Activated CD4-positive, alpha-beta T cell treated with anti-CD3 and anti-CD28 coated beads, Interleukin-2, amount 50 U/mL, for 48 hours (primary cell): Measurements from ENCODE around the gene FAM78B.

Experiments
- DNase-seq, 2 experiments: peaks; one replicate each; pipeline ENCODE4 v3.0.0-alpha.2; 2020

Gene FAM78B

DNA sequence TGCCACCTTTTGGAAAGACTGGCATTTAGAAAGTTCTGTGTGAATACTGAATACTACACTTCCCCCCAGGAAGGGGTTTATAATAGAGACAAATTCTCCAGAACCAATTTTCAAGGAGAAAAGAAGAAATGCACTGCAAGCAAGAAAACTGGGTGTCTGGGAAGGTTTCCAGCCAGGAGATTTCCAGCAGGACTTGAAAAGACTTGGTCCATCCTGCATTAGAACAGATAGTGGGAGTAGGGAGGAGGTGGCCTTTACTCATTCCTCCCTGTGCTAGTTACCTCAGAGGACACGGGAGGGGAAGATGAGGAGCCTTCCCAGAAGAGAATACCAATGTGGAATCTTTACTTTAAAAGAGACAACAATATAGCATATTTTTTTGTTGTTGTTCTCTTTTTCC, 52.4 kb downstream of the FAM78B start:
- no peak for DNase-seq

DNA sequence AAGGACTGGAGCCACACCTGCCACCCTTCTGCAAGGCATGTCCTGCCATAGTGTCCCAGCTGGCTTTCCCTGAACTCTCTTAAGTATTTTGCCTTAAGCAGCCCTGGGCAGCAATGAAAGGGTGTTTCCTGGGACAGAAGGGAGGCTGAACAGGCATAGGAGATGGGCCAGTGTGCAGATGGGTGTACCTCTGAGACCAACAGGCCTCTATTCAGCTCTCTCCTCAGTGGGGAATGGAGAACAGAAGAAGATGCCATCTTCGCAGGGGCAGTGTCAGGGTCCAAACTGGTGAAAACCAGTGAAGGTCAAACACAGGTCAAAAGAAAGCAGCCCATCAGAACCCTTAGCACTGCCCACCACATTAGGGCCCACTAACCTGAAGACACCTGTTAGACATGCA, 53.2 kb downstream of the FAM78B start:
- DNase-seq: no peak

GRCh38 chr1:166113031-166113430, 53.8 kb downstream of the FAM78B start:
- DNase-seq: no peak

GRCh38 chr1:166112425-166112824, 54.4 kb downstream of the FAM78B start:
- DNase-seq: no peak

DNA sequence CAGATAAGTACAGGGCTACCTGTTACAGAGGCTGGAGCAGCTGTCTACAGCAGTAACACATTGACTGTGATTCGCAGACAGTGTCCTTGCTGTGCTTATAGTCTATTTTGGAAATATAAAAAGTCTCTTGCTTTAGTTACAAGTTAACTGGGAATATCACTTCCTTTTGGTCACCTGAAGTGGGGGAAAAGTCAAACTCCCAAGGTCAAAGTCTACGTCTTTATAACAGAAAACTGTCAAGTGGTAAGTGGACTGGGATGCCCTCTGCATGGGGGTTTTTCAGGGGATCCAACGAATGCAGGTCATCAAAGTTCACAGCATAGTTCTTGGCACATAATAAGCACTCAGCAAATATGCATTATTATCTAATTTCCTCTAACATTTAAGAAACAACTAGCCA, 55.4 kb downstream of the FAM78B start:
- no peak for DNase-seq

- no peak for DNase-seq
These were observed 76.6 kb downstream of the FAM78B start for GRCh38 chr1:166090244-166090643.

DNA sequence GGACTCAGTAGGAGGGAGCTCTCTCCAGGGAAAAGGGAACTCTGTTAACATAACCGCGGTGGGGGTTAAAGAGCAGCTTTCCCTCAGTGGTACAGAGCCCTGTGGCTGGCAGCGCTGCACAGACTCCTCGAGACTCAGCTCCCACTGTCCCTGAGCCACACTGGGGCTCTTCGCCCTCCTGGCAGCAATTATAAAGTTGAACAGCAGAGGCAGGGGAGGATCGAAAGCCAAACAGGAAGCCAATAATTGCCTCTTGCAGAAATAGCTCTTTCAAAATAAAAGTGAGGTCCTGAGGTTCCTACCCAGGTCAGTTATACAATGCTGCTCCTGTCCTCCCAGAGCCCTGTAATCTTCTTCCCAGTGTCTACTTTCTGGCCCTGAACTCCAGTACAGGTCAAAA, 77.0 kb downstream of the FAM78B start:
- no peak for DNase-seq

GRCh38 chr1:166088572-166088955, 78.2 kb downstream of the FAM78B start:
- DNase-seq: no peak

DNA sequence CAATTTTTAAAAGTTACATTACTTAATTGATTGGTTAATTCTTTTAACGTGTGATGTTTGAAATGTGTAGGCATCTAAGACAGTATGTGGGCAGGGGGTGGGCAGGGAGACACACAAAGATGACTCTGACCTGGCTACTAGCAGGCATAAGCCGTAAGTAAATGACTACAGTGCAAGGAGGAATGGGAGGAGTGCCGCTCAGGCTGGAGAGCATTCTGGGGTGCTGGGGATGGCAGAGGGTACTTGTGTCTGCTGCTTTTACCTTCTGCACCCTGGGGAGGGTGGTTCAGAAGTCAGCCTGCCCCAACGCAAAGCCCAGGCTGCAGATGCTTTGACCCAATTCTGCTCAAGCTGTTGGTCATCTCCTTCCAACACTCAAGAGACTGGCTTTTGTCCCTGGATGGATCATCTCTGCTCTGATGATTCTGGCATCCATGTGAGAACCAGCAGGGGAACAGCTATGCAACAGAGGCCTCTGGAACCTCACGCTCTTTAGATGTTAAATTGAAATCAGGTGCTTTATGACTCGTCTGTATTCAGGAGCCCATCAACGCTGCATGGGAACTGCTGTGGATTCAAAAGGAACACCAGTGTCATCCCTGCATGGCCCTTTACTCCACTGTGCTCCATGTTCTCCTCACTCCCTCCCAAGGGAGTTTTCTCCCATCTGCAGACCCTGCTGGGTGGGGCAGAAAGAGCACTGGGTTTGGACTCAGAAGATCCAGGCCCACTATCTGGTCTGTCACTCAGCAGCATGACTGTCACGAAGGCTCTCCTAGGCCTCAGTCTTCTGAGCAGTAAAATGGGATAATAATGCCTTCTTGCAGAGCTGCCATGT, 78.8 kb downstream of the FAM78B start:
- DNase-seq: no peak

DNA sequence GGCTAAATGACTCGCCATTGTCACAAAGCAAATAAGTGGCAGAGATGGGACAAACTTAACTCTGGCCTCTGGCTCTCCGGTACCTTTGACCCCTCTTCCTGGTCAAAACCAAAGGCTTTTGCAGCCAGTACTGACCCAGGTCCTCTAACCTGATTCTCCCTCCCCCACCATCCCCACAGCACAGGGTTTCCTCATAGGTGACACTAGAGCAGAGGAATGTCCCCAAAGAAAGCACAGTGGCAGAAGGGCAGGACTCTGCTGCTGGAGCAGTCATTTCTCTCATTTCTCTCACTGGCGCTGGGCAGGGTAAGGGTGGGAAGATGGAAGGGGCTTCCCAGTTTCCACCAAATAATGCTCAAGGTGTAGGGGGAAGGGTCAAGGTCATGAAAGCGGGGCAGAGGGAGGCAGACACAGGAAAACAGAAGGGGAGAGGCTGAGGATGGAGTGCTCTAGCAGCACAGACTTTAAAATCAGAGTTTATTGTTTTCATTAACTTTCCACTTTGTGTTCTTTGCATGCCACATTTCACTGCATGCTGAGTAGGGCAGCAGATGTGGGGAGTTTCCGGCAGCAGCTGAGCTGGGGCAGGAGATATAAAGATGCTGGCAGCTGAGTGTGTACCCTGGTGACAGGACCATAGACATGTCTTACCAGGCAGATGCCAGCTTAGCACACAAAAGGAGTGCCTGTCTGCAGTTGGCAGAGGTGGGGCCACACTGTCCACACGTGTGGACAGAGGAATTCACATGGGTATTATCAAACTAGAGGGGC, 80.5 kb downstream of the FAM78B start:
- DNase-seq: no peak

DNA sequence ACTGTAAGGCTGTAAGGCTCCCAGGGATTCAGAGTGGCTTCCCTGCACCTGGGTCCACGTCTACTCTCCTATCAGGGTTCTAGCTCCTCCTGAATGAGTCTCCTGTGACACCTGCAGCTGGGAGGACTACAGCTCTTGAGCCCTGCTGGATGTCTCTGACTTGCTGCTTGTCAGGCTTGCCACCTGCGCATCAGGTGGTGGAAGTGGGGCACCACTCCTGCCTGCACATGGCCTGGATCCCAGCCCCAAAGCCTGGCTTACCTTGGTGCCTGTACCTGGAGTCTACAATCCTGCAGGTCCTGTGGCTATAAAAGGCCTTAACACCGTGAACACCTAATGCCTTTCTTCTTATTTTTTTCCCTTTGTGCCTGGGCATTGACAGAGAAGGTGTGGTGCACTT, 82.2 kb downstream of the FAM78B start:
- no peak for DNase-seq

DNA sequence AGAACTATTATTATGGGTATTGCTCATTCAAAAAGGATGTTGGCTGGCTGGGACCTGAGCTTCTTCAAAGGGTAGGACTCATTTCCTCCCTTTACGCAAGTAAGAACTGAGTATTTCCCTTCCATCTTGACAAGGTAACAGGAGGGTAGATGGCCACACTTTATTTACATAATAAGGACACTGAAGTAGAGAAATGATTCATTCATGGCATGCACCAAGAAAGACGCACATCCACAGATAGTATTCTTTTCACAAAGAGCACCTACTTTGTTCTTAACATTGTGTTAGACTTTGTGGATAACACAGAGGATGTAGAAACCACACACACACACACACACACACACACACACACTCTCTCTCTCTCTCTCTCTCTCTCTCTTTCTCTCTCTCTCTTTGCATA, 82.9 kb downstream of the FAM78B start:
- DNase-seq: no peak

DNA sequence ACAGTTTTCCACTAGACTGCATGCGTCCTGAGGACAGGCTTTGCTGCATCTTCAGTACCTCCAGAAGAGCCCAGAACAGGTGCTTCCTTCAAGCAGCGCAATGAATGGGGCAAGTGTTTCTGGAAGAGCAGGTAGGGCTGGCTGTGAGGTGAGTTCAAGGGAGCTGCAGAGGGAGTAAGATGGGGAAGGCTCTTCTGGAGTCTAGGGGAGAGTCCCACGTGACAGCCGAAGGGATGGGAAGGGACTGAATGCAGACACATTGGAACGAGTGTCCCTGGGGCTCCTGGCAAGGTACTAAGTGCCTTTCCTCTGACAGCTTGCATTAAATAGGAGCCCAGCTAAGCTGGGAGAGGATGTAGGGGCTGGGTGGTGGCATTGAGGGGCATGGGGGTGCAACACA, 84.2 kb downstream of the FAM78B start:
- DNase-seq: no peak

GRCh38 chr1:166080967-166081870, 85.6 kb downstream of the FAM78B start:
- peak in 1 of 2 experiments; percentile 34 for DNase-seq

DNA sequence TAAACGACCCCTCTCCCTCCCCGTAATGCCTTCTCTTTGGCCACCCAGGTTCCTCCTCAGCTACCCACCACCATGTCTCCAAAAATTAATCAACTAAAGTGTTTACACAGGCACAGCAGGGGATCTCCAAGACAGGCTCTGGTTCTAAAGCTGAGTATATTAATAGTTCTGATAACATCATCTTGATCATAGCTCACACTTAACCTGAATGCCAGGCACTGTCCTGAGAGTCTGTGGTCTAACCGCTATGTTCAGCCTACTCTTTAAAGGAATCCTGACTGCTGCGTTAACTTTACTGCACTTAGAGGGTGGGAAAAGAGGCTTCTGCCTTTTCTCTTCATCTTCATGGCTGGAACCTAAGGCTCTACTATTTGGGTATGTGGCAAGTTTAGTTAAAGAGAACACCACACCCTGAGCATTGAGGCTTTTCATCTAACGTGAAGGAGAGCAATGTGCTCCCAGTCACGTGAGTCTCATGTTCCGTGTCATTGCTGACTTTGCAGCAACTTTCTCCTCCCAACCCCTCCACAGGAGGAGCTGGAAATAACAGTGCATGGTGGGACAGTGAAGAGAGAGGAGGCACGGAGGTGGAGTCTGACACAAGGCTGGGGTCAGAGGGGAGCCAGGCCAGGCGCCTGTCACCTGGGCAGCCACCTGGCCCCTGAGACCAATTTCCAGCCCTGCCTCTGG, 86.4 kb downstream of the FAM78B start:
- no peak for DNase-seq

DNA sequence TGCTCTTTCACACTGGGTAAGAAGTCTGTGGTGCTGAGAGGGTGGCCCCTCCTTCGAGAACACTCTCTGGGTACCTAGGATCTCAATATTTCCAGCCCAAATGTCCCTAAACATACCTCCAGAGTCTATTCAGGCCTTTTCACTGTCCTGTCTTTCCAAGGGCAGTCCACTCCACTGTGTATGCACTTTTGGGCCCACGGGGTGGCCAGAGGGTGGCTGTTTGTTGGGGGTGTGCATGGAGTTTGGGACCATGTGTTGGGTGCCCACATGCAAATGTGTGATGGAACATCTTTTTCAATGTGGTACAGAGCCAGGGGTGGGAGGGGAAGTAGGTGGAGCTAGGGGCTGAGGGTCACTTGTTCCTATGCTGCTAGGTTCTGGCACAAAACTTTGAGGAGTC, 87.5 kb downstream of the FAM78B start:
- DNase-seq: no peak

DNA sequence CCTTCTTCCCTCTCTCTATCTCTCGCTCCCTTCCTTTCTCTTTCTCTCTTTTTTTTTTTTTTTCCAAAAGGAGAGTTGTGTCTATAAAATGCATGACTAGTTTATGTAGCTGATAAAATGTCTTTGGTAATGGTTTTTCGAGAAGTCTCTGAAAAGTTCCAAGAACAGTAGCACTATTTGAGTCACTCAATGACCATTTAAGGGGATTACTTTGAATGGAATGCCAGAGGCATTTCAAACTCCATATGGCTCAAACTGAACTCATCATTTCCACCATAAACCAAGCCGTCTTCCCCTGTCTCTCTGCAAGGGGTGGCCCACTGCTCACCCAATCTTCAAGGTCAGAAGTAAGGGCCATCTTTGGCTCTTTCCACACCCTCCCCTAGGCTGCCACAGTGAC, 93.3 kb downstream of the FAM78B start:
- no peak for DNase-seq

- DNase-seq: no peak
These were observed 97.4 kb downstream of the FAM78B start for GRCh38 chr1:166069390-166069789.

DNA sequence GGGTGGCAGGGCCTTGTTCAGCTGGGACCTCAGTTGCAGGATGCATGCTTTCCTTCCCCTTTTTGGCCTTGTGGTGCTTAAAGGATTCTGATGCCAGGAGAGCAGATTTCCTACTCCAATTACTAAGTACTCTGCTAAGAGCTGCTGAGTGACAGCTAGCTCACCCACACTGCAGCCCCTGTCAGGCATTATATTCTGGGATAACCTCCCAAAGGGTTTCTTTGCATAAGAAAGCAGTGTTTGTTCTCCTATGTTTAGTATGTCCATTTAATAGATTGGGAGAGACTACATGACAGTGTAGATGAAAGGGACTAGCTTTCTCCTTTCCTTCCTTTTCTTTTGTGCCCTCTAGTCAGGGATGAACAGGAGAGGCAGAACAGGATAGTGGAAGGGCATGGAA, 100.7 kb downstream of the FAM78B start:
- DNase-seq: no peak

DNA sequence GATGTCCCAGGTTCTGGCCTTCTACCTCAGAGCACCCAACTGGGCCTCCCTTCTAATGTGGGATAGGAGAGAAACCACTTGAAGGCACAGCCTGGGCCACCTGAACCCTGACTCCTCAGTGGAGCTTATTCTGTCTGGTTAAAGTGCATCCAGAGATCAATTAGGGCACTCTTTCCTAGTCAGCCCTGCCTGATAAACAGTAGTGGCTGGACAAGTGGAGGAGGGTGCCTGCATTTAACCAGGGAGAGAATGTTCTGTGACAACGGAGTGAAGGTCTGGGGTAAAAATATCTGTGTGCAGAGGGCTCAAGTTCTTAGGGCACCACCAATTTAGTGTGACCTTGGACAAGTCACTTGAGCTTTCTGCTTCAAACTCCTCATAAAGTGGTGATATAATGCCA, 101.8 kb downstream of the FAM78B start:
- no peak for DNase-seq

GRCh38 chr1:166064313-166064926, 102.4 kb downstream of the FAM78B start:
- DNase-seq: no peak

GRCh38 chr1:166063701-166064100, 103.1 kb downstream of the FAM78B start:
- no peak for DNase-seq
